Right lobe of liver (tissue), 4 donors: ENCODE measurements around the gene RAB4A.

ENCODE experiments used
- POLR2A ChIP-seq: fragments of 450-650 bp; IDR thresholded peaks from one replicate; pipeline ENCODE4 v1.6.1; 2017; ENCODE audit warnings: antibody characterized with exemption, mild to moderate bottlenecking
- TF ChIP-seq, protein P1 (sequence below), 4 donors: fragments of 200-600 bp in 3 of 4; fragments of 450-650 bp in 1 of 4; IDR thresholded peaks; one replicate each; pipeline versions ENCODE4 v1.5.1 to v1.8.0; 2016 to 2022; ENCODE audit warnings: antibody characterized with exemption in 4 of 4, mild to moderate bottlenecking in 2 of 4
- donor health status: DM: no; HTN: no; CAD: no.
- donor health status: DM: no; HTN: no; CAD: no.
- donor health status: DM: no; HTN: yes; CAD: no.

DNA sequence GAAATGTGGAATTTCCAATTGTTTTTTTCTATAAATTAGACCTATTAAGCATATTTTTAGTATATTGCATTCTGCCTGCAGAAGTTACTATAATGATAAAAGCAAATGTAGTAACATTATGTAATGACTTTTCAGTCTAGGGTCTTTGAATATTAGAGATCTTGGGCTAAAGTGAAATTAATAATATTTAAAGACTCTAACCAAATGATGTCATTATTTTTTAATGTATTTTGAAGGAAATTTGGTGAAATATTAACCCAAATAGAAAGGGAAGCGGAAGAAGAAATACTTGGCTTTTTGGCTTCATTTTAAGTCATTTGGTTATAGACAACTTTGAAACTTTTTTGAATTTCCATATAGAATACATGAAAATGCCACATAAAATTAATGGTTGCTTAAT is 26.8 kb downstream of the RAB4A start:
- TF ChIP-seq POLR2A: no peak
- TF ChIP-seq, protein P1, sequence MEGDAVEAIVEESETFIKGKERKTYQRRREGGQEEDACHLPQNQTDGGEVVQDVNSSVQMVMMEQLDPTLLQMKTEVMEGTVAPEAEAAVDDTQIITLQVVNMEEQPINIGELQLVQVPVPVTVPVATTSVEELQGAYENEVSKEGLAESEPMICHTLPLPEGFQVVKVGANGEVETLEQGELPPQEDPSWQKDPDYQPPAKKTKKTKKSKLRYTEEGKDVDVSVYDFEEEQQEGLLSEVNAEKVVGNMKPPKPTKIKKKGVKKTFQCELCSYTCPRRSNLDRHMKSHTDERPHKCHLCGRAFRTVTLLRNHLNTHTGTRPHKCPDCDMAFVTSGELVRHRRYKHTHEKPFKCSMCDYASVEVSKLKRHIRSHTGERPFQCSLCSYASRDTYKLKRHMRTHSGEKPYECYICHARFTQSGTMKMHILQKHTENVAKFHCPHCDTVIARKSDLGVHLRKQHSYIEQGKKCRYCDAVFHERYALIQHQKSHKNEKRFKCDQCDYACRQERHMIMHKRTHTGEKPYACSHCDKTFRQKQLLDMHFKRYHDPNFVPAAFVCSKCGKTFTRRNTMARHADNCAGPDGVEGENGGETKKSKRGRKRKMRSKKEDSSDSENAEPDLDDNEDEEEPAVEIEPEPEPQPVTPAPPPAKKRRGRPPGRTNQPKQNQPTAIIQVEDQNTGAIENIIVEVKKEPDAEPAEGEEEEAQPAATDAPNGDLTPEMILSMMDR (IDR thresholded peaks at IDR 0.05): no peak
